ENCODE data around the gene TNNT1. TPM values are rescaled to one million over a fixed set of nuclear protein-coding genes. Genes with fewer than 3 reads are reported as not detected.
A peak's percentile ranks its signal among the peaks of the same experiment; 100 is the strongest.

The TNNT1 gene
- total RNA-seq, 1 experiment from 2014 or later, result 23.9 TPM

DNA sequence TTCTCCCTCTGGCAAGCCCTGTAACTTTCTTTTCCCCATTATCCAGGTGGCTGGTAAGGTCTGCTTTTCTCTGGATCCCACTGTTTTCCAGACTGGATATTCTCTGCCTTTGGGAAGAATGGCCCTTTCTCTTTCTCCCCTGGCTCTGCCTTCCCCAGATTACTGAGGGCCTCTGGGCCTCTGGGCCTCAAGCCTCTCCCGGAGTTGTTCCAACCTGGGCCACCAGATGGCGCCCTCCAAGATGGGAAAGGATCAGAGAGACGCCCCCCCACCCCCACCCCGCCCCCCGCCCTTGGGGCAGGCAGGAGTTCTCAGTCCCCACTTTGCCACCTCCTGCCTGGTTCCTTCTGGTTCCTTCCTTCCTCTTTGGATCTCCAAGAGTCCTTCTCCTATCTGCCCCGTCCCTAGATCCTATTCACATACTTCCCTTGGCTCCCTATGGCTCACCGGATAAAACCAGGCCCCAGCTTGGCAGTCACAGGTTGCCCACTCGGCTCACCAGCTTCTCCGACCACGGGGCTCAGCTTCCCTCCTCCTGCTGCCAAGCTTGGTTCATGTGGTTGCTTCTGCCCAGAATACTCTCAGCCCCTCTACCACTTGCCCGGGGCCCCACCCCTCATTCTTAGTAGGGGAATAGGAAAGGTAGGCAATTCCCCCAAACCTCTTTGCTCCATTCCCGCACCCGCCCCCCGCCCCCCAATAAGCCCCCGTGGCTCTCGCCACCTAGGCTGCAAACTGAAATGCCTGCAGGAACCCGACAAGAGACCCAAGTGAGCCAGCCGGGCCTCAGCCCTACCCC, 60.3 kb downstream of the TNNT1 start:
- DNase-seq (ENCODE audit: low read depth), result peak; percentile 75

DNA sequence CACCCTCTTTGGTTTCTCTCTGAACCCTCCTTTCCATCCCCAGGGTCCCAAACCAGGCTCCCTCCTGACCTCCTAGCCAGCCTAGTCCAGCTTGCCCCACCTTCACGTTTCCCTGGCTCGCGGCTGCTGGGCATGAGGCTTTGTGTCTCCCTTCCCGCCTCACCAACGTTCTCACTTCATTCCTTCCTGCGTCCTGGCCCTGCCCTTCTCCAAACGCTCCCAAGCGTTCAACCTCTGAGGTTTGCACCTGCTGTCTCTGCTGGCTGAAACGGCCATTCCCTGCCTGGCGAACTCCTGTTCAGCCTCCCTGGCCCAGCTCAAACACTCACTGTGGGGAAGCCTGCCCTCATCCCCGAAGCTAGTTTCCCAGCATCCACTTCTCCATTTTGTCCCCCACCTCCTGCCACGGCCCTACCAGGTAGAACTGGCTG, 61.0 kb downstream of the TNNT1 start:
- DNase-seq (ENCODE audit: low read depth), result no peak

DNA sequence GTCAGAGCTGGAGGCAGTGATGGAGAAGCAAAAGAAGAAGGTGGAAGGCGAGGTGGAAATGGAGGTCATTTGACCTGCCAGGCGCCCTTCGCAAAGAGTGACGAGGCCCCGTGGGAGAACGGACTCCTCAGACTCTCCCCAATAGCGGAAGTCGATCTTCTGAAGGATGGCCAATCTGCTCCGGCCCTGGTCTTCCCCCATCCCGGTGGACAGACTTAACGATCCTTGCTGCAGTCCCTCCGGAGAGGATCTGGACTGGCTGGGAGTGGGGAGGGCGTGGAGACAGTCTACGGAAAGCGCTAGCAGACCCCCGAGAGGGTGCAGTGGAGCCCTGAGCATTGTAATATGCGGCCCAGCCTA, 61.5 kb downstream of the TNNT1 start:
- DNase-seq (ENCODE audit: low read depth), result no peak

DNA sequence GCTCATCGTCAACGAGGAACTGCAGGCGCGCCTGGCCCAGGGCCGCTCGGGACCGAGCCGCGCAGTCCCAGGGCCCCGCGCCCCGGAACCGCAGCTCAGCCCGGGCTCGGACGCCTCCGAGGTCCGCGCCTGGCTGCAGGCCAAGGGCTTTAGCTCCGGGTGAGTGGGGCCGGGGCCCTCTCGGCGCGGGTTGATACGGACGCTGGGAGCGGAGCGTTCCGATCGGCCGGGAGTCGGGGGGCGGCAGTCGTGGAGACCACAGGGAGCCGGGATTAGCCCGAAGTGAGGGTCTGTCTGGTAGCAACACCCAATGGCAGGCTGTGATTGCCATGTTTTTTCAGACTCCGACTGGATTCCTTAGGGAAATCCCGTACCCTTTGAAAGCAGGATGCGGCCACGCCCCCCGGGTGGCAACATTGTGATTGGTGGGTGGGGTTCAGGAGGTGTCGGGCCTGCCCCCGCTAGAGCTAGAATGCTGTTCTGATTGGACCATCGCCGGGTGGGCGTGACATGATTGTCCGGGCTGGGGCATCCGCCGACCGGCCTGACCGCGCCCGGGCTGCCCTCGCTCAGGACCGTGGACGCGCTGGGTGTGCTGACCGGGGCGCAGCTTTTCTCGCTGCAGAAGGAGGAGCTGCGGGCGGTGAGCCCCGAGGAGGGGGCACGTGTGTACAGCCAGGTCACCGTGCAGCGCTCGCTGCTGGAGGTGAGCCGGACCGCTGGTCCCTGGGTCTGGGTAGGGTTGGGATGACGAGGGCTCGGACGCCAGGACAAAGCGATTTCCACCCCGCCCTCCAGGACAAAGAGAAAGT, 62.1 kb downstream of the TNNT1 start:
- DNase-seq (ENCODE audit: low read depth), result peak; percentile 97

DNA sequence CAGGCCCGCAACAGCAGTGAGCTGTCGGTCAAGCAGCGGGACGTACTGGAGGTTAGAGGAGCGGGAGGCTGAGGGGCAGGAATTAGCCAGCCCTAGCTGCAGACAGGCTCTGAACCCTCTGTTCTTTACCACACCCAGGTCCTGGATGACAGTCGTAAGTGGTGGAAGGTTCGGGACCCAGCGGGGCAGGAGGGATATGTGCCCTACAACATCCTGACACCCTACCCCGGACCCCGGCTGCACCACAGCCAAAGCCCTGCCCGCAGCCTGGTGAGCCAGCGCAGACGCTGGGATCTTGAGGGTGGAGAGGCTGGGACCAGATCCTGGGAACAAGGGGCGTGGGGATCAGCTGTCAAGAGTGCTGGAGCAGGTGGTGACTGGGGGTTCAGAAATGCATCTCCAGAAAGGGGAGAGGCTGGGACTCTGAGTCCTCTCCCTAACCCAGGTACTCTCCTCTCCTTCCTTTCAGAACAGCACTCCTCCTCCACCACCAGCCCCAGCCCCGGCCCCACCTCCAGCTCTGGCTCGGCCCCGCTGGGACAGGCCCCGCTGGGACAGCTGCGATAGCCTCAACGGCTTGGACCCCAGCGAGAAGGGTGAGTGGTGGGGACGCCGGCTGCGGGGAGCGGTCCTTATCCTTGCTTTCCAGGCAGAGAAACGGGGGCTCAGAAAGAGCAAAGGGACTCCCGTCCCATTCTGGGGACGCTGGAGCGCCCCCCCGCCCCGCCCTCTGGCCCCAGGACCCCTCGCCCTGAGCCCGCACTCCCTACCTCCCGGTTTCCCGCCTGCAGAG, 62.9 kb downstream of the TNNT1 start:
- DNase-seq (ENCODE audit: low read depth), result no peak

DNA sequence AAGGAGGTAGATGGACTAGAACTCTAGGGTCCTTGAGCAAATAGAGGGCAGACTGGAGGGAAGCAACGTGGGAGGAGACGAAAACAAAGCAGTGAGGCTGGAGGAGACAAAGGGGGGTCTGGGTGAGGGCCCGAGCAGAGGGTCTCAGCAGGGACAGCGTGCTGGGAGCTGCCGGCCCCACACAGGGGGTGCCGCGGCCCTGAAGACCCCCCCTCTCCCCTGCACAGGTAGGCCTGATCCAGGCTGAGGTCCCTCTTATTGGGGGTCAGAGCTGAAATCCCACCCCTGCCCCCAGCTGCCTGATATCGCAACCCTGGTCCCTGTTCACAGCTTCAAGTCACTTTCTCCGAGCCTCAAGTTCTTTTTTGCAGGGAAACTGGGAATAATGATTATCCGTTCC, 64.6 kb downstream of the TNNT1 start:
- no peak for DNase-seq (ENCODE audit: low read depth)

DNA sequence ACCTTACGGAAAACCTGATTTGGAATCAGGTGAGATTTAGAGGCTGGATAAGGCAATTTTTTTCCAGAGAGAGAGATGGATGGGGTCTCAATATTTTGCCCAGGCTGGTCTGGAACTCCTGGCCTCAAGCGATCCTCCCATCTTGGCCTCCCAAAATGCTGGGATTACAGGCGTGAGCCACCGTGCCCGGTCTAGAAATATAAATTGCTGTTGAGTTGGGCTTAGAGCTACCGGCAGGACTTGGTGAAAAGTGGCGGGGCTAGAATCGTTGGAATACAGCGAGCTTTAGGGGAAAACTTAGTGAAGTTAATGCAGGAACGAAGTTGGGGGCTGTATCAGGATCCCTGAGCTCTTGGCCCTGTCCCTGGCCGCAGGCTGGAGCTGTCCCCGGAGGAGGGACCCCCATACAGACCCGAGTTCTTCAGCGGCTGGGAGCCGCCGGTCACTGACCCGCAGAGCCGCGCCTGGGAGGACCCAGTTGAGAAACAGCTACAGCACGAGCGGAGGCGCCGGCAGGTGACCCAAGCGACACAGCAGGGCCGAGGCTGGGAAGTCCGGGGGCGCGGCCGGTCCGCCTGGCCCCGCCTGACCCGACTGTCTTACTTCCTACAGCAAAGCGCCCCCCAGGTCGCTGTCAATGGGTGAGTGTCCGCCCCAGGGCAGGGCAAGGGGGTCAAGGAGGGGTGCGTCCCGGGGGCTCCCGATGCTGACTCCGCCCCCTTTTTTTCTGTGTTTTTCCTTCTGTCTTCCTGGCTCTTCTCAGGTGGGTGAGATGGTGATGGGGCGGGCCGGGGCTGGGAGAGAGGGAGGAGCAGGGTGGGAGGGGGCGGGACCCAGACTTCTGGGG, 65.8 kb downstream of the TNNT1 start:
- no peak for DNase-seq (ENCODE audit: low read depth)

Other genes starting within 250 kb of the TNNT1 start
- gene NCR1, start 243.1 kb downstream of the TNNT1 start, total RNA-seq (2014; rRNA removed; shearing (Covaris generic)), result 0.17 and 5.4 TPM in 2 replicates
- gene NLRP7, start 201.7 kb downstream of the TNNT1 start, total RNA-seq (2014; rRNA removed; shearing (Covaris generic)), result not detected in 2 replicates
- gene NLRP2, start 182.8 kb downstream of the TNNT1 start, total RNA-seq (2014; rRNA removed; shearing (Covaris generic)), result 0.11 TPM in 1 of 2 replicates, not detected in the other
- gene GP6, start 110.9 kb downstream of the TNNT1 start, total RNA-seq (2014; rRNA removed; shearing (Covaris generic)), result 0.91 TPM in 1 of 2 replicates, not detected in the other
- gene RDH13, start 86.1 kb downstream of the TNNT1 start, total RNA-seq (2014; rRNA removed; shearing (Covaris generic)), result 14.1 and 17.0 TPM in 2 replicates
- gene EPS8L1, start 73.3 kb downstream of the TNNT1 start, total RNA-seq (2014; rRNA removed; shearing (Covaris generic)), result 1.6 and 4.9 TPM in 2 replicates
- 41.5 and 44.2 TPM in 2 replicates for gene PPP1R12C, start 31.6 kb downstream of the TNNT1 start, total RNA-seq (2014; rRNA removed; shearing (Covaris generic))
- gene TNNI3, start 8.5 kb upstream of the TNNT1 start, total RNA-seq (2014; rRNA removed; shearing (Covaris generic)), result 0.80 TPM in 1 of 2 replicates, not detected in the other
- 3.1 and 7.1 TPM in 2 replicates for gene DNAAF3, start 17.4 kb upstream of the TNNT1 start, total RNA-seq (2014; rRNA removed; shearing (Covaris generic))
- 0.12 TPM in 1 of 2 replicates, not detected in the other for gene SYT5, start 31.1 kb upstream of the TNNT1 start, total RNA-seq (2014; rRNA removed; shearing (Covaris generic))
- gene PTPRH, start 60.3 kb upstream of the TNNT1 start, total RNA-seq (2014; rRNA removed; shearing (Covaris generic)), result 4.1 and 8.6 TPM in 2 replicates
- gene TMEM86B, start 79.6 kb upstream of the TNNT1 start, total RNA-seq (2014; rRNA removed; shearing (Covaris generic)), result 0.95 and 1.8 TPM in 2 replicates
- 26.5 and 38.0 TPM in 2 replicates for gene PPP6R1, start 109.8 kb upstream of the TNNT1 start, total RNA-seq (2014; rRNA removed; shearing (Covaris generic))
- gene HSPBP1, start 130.9 kb upstream of the TNNT1 start, total RNA-seq (2014; rRNA removed; shearing (Covaris generic)), result 104 and 113 TPM in 2 replicates
- gene BRSK1, start 134.8 kb upstream of the TNNT1 start, total RNA-seq (2014; rRNA removed; shearing (Covaris generic)), result 6.3 and 9.0 TPM in 2 replicates
- gene TMEM150B, start 176.1 kb upstream of the TNNT1 start, total RNA-seq (2014; rRNA removed; shearing (Covaris generic)), result not detected in 2 replicates
- gene KMT5C, start 190.7 kb upstream of the TNNT1 start, total RNA-seq (2014; rRNA removed; shearing (Covaris generic)), result 8.5 and 8.9 TPM in 2 replicates
- not detected in 2 replicates for gene COX6B2, start 205.5 kb upstream of the TNNT1 start, total RNA-seq (2014; rRNA removed; shearing (Covaris generic))
- not detected in 2 replicates for gene GARIN5B, start 214.1 kb upstream of the TNNT1 start, total RNA-seq (2014; rRNA removed; shearing (Covaris generic))
- gene IL11, start 221.3 kb upstream of the TNNT1 start, total RNA-seq (2014; rRNA removed; shearing (Covaris generic)), result 56.5 and 60.4 TPM in 2 replicates
- gene TMEM190, start 227.6 kb upstream of the TNNT1 start, total RNA-seq (2014; rRNA removed; shearing (Covaris generic)), result not detected in 2 replicates
- 3.3 and 3.9 TPM in 2 replicates for gene TMEM238, start 235.1 kb upstream of the TNNT1 start, total RNA-seq (2014; rRNA removed; shearing (Covaris generic))
- gene RPL28, start 236.7 kb upstream of the TNNT1 start, total RNA-seq (2014; rRNA removed; shearing (Covaris generic)), result 633 and 816 TPM in 2 replicates

Data from Daoy (cell line).